ENCODE results near the gene ZNF333.

- TF ChIP-seq CTCF (IDR thresholded peaks at IDR 0.05) (no peak), POLR2A (IDR thresholded peaks at IDR 0.05) (no peak)
These were observed 72.3 kb downstream of the ZNF333 start for GRCh38 chr19:14762111-14762510.
